RWPE2 (cell line): ENCODE results near the gene PRSS50.
A peak's percentile ranks its signal among the peaks of the same experiment; 100 is the strongest.

Source experiments
- ATAC-seq: fragments of 200-7000 bp; cut with Tn5 transposase; 3 replicates; pipeline ENCODE4 v1.9.1; 2021; ENCODE audit warnings: low read depth
- DNase-seq: peaks from one replicate; pipeline ENCODE4 v3.0.0-alpha.2; 2020; ENCODE audit warnings: low spot score
- H3K27ac ChIP-seq: fragments of 450-650 bp; 2 replicates; pipeline ENCODE4 v1.5.1; 2017; ENCODE audit warnings: mild to moderate bottlenecking; ENCODE audit not compliant: poor library complexity, severe bottlenecking
- H3K27me3 ChIP-seq: fragments of 250-450 bp; sonication (Bioruptor Pico); 2 replicates; pipeline ENCODE4 v1.5.1; 2021; ENCODE audit warnings: mild to moderate bottlenecking, moderate library complexity; ENCODE audit not compliant: insufficient read depth, poor library complexity, severe bottlenecking
- H3K36me3 ChIP-seq: fragments of 250-450 bp; sonication (Bioruptor Pico); 2 replicates; pipeline ENCODE4 v1.5.1; 2020; ENCODE audit warnings: low read depth, mild to moderate bottlenecking, moderate library complexity
- H3K4me1 ChIP-seq: fragments of 250-450 bp; sonication (Bioruptor Pico); 2 replicates; pipeline ENCODE4 v1.5.1; 2021; ENCODE audit warnings: mild to moderate bottlenecking, moderate library complexity; ENCODE audit not compliant: insufficient read depth, poor library complexity, severe bottlenecking
- H3K4me3 ChIP-seq: fragments of 250-450 bp; sonication (Bioruptor Pico); 2 replicates; pipeline ENCODE4 v1.5.1; 2021; ENCODE audit warnings: mild to moderate bottlenecking, moderate library complexity; ENCODE audit not compliant: severe bottlenecking
- H3K9me3 ChIP-seq: fragments of 250-450 bp; sonication (Bioruptor Pico); 2 replicates; pipeline ENCODE4 v1.5.1; 2021; ENCODE audit warnings: mild to moderate bottlenecking, moderate library complexity; ENCODE audit not compliant: severe bottlenecking
- CTCF ChIP-seq: fragments of 450-650 bp; IDR thresholded peaks from one replicate; pipeline ENCODE4 v1.5.1; 2017; ENCODE audit warnings: mild to moderate bottlenecking, moderate library complexity; ENCODE audit not compliant: poor library complexity, severe bottlenecking

PRSS50 gene

GRCh38 chr3:46678280-46678679, 39.4 kb downstream of the PRSS50 start:
- Histone ChIP-seq H3K4me3 (no peak overlapping the region), H3K4me1 (no peaks in the 10 kb centered on the region), H3K27ac (no peak overlapping the region), H3K36me3 (peaks cover 98% of the 10 kb centered on the region), H3K27me3 (no peaks in the 10 kb centered on the region), H3K9me3 (no peaks in the 10 kb centered on the region)
- ATAC-seq = no peak
- no peak for DNase-seq
- no peak for TF ChIP-seq CTCF

- H3K27ac ChIP-seq = no peak overlapping the region
- H3K9me3 ChIP-seq = no peaks in the 10 kb centered on the region
- TF ChIP-seq CTCF = no peak
- H3K27me3 ChIP-seq = no peaks in the 10 kb centered on the region
- no peaks in the 10 kb centered on the region for H3K4me1 ChIP-seq
- no peak overlapping the region for H3K4me3 ChIP-seq
- no peak for DNase-seq
- ATAC-seq = no peak
- H3K36me3 ChIP-seq = peaks cover 98% of the 10 kb centered on the region
Measured at GRCh38 chr3:46677411-46677726, 40.3 kb downstream of the PRSS50 start.

DNA sequence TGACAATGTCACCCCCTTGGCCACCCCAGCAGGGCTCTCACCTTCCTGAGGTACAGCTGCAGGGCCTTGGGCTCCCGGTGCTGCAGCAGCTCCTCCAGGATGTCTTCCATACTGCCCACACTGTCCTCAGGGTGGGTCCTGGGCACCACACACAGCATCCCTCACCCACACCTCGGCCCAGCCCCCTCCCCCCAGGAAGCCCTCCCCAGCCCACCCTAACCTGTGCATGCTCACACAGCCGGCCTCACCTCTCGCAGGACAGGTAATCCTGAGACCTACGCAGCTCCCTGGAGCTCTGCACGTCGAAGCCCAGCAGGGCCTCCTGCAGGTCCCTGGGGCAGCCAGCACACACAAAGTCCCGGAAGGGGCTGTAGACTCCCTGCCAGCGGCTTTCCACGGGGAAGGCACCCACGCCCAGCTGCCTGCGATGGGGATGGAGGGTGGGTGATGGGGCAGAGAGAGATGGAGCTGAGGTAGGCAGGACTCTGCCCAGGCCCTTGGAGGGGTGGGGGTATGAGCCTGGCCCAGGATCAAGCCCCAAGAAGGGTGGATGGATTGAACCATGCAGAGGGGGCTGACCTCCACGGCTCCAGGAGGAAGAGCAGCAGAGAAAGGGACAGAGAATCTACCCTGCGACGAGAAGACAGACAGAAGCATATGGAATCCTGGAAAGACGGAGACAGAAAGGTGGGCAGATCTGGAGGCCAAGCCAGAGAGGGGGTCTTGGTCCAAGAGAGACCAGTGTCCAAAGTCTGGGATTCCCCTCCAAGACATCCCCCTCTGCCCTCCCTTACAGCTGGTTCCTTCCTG, 40.9 kb downstream of the PRSS50 start:
- no peak for TF ChIP-seq CTCF
- no peak for ATAC-seq
- no peaks in the 10 kb centered on the region for H3K9me3 ChIP-seq

GRCh38 chr3:46675843-46676567, 41.7 kb downstream of the PRSS50 start:
- Histone ChIP-seq H3K4me1 (no peaks in the 10 kb centered on the region), H3K4me3 (no peak overlapping the region), H3K9me3 (no peaks in the 10 kb centered on the region), H3K27ac (no peak overlapping the region), H3K27me3 (no peaks in the 10 kb centered on the region), H3K36me3 (peaks cover 96% of the 10 kb centered on the region)
- no peak for TF ChIP-seq CTCF
- no peak for ATAC-seq
- DNase-seq = no peak

More for the DNA sequence above, 40.9 kb downstream of the PRSS50 start:
- H3K4me3 ChIP-seq = no peak overlapping the region
- DNase-seq = no peak
- H3K4me1 ChIP-seq = no peaks in the 10 kb centered on the region
- no peak overlapping the region for H3K27ac ChIP-seq
- H3K27me3 ChIP-seq = no peaks in the 10 kb centered on the region
- H3K36me3 ChIP-seq = peaks cover 97% of the 10 kb centered on the region

DNA sequence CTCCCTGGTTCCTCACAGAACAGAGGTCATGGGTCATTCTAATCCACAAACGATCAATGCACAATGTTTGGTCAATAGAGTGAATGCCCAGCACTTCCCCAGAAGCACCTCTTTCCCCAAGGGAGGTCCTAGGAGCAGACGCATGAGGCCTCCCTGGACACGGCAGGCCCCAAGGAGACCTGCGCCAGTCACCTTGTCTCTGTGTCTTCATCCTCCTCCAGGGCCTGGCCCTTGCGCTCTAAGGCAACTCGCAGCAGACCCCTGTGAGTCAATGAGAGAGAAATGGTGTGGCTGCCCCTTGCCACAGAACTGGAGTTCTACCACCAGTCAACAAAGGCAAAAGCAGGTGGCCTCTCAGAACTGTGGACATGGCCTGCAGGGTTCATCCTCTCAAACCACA, 42.2 kb downstream of the PRSS50 start:
- no peaks in the 10 kb centered on the region for H3K4me1 ChIP-seq
- H3K9me3 ChIP-seq = no peaks in the 10 kb centered on the region
- H3K36me3 ChIP-seq = peaks cover 92% of the 10 kb centered on the region
- H3K27ac ChIP-seq = no peak overlapping the region
- no peak overlapping the region for H3K4me3 ChIP-seq
- ATAC-seq (no peak), DNase-seq (peak; percentile 20)
- no peak for TF ChIP-seq CTCF
- no peaks in the 10 kb centered on the region for H3K27me3 ChIP-seq
